NB4 (cell line): ENCODE results near the gene EXOC4.

Source experiments
- DNase-seq: peaks from one replicate; pipeline ENCODE4 v3.0.0; 2010; ENCODE audit warnings: low read depth
- H3K4me3 ChIP-seq: one replicate; pipeline ENCODE4 v1.5.1; 2011; ENCODE audit warnings: mild to moderate bottlenecking, low read depth, low read length, moderate library complexity
- MYC ChIP-seq: IDR thresholded peaks from 2 replicates; pipeline ENCODE4 v1.6.1; 2011; ENCODE audit warnings: low read depth, low read length
- POLR2A ChIP-seq: IDR thresholded peaks from 2 replicates; pipeline ENCODE4 v1.6.1; 2011; ENCODE audit warnings: mild to moderate bottlenecking; ENCODE audit not compliant: insufficient read length; ENCODE audit errors: extremely low read depth
- TF ChIP-seq, protein P1 (sequence below): IDR thresholded peaks from 2 replicates; pipeline ENCODE4 v1.6.1; 2011; ENCODE audit warnings: low read depth, low read length
- TF ChIP-seq, protein P2 (sequence below): IDR thresholded peaks from one replicate; pipeline ENCODE4 v1.5.1; 2012; ENCODE audit warnings: low read depth, low read length

EXOC4 gene

DNA sequence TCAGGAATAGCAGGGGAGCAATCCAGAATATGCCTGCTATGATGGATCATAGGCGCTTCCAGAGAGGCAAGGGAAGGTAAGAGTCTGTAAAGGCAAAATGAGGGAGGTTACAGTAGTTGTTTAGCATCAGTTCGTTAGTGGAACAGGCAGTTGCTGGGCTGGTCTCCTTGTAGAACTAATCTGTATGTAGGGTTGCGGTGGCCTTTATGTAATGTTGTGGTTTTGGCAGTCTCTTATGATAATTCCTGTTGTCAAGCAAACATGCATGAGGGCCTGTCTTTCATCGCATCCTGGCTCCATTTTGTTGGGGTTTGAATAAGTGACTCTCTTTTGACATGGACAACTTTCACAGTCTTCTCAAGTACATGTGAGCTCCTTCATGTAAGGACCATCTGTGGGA, 446.5 kb downstream of the EXOC4 start:
- H3K4me3 ChIP-seq, result no peak overlapping the region
- DNase-seq, result peak; percentile 18
- TF ChIP-seq MYC (no peak), POLR2A (no peak)
- TF ChIP-seq, protein P1, sequence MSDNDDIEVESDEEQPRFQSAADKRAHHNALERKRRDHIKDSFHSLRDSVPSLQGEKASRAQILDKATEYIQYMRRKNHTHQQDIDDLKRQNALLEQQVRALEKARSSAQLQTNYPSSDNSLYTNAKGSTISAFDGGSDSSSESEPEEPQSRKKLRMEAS, result no peak
- TF ChIP-seq, protein P2, sequence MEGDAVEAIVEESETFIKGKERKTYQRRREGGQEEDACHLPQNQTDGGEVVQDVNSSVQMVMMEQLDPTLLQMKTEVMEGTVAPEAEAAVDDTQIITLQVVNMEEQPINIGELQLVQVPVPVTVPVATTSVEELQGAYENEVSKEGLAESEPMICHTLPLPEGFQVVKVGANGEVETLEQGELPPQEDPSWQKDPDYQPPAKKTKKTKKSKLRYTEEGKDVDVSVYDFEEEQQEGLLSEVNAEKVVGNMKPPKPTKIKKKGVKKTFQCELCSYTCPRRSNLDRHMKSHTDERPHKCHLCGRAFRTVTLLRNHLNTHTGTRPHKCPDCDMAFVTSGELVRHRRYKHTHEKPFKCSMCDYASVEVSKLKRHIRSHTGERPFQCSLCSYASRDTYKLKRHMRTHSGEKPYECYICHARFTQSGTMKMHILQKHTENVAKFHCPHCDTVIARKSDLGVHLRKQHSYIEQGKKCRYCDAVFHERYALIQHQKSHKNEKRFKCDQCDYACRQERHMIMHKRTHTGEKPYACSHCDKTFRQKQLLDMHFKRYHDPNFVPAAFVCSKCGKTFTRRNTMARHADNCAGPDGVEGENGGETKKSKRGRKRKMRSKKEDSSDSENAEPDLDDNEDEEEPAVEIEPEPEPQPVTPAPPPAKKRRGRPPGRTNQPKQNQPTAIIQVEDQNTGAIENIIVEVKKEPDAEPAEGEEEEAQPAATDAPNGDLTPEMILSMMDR, result no peak

DNA sequence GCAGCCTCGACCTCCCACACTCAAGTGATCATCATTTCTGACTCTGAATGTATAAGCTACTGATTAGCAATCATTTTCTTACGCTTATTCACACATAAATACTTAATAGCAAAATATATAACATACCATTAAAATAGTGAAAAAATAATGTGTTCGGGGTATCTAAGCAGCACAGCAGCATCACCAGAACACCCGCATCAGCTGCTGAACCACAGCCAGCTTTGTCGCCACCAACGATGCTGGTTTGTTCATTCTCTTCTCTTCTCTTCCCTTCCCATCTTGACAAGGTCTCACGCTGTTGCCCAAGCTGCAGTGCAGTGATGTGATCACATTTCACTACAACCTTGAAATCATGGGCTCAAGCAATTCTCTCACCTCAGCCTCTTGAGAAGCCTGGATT, 449.2 kb downstream of the EXOC4 start:
- DNase-seq, result no peak
- TF ChIP-seq, protein P2, result no peak
- TF ChIP-seq POLR2A (no peak), MYC (no peak)
- TF ChIP-seq, protein P1, result no peak
- H3K4me3 ChIP-seq, result no peak overlapping the region

DNA sequence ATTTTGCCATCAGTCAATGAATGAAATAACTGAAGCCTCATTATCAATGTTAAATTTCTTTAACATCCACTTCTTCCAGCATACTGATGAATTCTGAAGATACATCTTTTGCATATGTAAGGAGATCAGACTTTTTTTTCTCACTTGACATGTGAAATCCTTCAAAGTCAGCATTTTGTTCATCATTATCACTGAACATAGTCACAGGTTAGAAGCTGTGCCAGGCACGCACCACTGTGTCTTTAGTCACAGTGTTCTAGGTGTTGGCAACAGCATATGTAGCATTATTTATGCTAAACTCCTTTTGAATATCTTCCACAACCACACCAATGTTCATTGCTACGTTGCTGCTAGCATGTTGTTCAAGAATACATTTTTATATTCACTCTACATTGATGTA, 450.1 kb downstream of the EXOC4 start:
- DNase-seq, result no peak
- no peak overlapping the region for H3K4me3 ChIP-seq
- TF ChIP-seq, protein P1, result no peak
- TF ChIP-seq, protein P2, result no peak
- TF ChIP-seq MYC (no peak), POLR2A (no peak)

DNA sequence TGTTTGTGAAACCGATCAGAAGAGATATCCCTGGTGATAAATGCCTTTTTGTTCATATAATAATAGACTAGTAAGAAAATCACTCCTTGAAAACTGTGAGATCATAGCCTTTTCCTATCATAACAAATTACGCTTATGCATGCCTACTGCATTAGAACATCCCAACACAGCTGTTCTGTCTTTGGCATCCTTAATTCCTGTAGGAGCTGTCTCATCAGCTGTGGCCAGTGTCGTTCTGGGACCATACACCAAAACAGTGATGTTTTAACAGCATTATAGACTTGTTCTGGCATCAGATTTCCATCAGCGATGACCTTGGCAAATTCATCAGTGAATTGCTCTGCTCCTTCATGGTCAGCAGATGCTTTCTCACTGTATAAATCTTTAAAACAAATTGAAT, 450.7 kb downstream of the EXOC4 start:
- no peak for DNase-seq
- H3K4me3 ChIP-seq, result no peak overlapping the region

DNA sequence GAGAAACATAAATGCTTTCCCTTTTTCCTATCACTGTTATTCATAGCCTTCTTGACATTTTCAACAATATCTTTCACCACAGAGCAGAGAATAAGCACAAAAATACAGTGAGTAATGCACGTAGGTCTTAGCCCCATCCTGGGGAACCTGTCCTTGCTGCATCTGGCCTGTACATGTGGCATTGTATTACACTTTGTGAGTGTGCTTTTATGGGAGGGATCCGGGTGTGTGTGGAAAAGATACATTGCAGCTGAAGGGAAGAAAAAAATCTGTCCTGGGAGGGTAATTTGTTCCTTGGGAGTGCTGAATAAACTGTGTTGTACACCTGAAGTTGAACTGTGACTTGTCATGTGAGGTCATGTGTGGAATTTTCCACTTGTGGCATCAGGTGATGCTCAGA, 451.6 kb downstream of the EXOC4 start:
- DNase-seq, result no peak
- TF ChIP-seq, protein P1, result no peak
- TF ChIP-seq, protein P2, result no peak
- TF ChIP-seq POLR2A (no peak), MYC (no peak)
- no peak overlapping the region for H3K4me3 ChIP-seq

More for the DNA sequence above, 450.7 kb downstream of the EXOC4 start:
- TF ChIP-seq, protein P2, result no peak
- TF ChIP-seq MYC (no peak), POLR2A (no peak)
- TF ChIP-seq, protein P1, result no peak
